ENCODE data around the gene FNTB.

DNA sequence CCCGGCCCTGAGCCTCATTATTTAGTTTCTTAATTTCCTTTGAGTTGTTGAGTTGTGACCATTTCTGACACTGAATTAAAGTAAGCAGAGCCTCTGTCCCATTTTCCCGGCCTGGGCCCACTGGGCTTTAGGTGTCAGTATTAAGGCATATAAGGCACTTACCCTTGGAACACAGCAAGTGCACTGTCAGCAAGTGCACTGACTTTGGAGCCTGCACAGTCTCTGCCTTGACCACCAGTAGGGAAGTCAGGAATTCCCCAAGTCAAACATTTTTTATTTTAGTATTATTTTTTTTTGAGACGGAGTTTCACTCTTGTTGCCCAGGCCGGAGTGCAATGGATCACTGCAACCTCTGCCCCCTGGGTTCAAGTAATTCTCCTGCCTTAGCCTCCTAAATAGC lies 59.0 kb downstream of the FNTB start:
- TF ChIP-seq, protein P1, sequence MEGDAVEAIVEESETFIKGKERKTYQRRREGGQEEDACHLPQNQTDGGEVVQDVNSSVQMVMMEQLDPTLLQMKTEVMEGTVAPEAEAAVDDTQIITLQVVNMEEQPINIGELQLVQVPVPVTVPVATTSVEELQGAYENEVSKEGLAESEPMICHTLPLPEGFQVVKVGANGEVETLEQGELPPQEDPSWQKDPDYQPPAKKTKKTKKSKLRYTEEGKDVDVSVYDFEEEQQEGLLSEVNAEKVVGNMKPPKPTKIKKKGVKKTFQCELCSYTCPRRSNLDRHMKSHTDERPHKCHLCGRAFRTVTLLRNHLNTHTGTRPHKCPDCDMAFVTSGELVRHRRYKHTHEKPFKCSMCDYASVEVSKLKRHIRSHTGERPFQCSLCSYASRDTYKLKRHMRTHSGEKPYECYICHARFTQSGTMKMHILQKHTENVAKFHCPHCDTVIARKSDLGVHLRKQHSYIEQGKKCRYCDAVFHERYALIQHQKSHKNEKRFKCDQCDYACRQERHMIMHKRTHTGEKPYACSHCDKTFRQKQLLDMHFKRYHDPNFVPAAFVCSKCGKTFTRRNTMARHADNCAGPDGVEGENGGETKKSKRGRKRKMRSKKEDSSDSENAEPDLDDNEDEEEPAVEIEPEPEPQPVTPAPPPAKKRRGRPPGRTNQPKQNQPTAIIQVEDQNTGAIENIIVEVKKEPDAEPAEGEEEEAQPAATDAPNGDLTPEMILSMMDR (IDR thresholded peaks at IDR 0.05 in 2 of 3, conservative IDR thresholded peaks at IDR 0.05 in 1 of 3; ENCODE audit: insufficient read depth in 2 of 3, low read depth in 1 of 3, low read length in 3 of 3) = no peak
- TF ChIP-seq KLF10 (CRISPR knock-in tag; IDR thresholded peaks at IDR 0.05) (no peak), KLF1 (tag; IDR thresholded peaks at IDR 0.05) (no peak), SP2 (IDR thresholded peaks at IDR 0.05; ENCODE audit: extremely low read depth, low read depth, low read length, poor library complexity, severe bottlenecking) (no peak), ARID1B (IDR thresholded peaks at IDR 0.05) (no peak)
- TF ChIP-seq, protein P2, sequence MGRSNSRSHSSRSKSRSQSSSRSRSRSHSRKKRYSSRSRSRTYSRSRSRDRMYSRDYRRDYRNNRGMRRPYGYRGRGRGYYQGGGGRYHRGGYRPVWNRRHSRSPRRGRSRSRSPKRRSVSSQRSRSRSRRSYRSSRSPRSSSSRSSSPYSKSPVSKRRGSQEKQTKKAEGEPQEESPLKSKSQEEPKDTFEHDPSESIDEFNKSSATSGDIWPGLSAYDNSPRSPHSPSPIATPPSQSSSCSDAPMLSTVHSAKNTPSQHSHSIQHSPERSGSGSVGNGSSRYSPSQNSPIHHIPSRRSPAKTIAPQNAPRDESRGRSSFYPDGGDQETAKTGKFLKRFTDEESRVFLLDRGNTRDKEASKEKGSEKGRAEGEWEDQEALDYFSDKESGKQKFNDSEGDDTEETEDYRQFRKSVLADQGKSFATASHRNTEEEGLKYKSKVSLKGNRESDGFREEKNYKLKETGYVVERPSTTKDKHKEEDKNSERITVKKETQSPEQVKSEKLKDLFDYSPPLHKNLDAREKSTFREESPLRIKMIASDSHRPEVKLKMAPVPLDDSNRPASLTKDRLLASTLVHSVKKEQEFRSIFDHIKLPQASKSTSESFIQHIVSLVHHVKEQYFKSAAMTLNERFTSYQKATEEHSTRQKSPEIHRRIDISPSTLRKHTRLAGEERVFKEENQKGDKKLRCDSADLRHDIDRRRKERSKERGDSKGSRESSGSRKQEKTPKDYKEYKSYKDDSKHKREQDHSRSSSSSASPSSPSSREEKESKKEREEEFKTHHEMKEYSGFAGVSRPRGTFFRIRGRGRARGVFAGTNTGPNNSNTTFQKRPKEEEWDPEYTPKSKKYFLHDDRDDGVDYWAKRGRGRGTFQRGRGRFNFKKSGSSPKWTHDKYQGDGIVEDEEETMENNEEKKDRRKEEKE (IDR thresholded peaks at IDR 0.05; ENCODE audit: borderline replicate concordance in 1 of 2, control insufficient read depth in 1 of 2, low read depth in 2 of 2, low read length in 1 of 2) = no peak

Data from K562 (cell line).